ENCODE data around the gene KRT38. TPM values are rescaled to one million over a fixed set of nuclear protein-coding genes. Genes with fewer than 3 reads are reported as not detected.

The KRT38 gene
- total and polyA plus RNA-seq, 4 donors, result not detected

DNA sequence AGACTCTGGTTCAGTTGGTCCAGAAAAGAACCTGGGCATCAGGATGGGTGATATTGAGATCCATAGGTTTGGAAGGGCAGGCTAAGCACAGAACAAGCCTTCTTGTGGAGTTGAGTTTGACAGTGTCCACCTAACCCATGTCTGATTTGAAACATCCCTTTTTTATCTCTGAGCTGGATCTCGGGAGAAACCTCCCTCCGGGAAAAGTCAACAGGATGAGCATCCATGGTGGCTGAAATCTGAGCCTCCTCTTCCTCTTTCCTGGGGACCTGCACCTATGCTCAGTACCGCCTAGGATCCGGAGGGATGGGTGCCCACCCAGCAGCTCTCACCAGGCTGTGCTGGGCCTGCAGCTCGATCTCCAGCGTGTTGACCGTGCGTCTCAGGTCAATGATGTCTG, 23.0 kb upstream of the KRT38 start:
- no peak for DNase-seq (ENCODE audit: low spot score)
- Histone ChIP-seq H3K9me3 (ENCODE audit: control insufficient read depth in 4 of 4, low read length in 3 of 4) (no peaks in the 10 kb centered on the region), H3K4me3 (ENCODE audit: low read depth in 1 of 3, low read length in 3 of 3) (no peak overlapping the region), H3K9ac (ENCODE audit: low read depth in 1 of 2, low read length in 2 of 2) (no peak overlapping the region), H3K27me3 (ENCODE audit: control insufficient read depth in 4 of 4, insufficient read depth in 4 of 4, low read length in 3 of 4) (no peaks in the 10 kb centered on the region), H3K27ac (ENCODE audit: low read depth in 1 of 2, low read length in 2 of 2) (no peak overlapping the region), H3K36me3 (ENCODE audit: control insufficient read depth in 4 of 4, insufficient read depth in 3 of 4, low read depth in 1 of 4, low read length in 3 of 4) (no peaks in the 10 kb centered on the region), H3K4me1 (ENCODE audit: control insufficient read depth in 4 of 4, insufficient read depth in 4 of 4, low read length in 3 of 4) (no peaks in the 10 kb centered on the region)
- 85% methylated on average over 8 of the region's 8 CpGs for WGBS
- no peak for TF ChIP-seq TAF1 (conservative IDR thresholded peaks at IDR 0.05)
- TF ChIP-seq, protein P1, sequence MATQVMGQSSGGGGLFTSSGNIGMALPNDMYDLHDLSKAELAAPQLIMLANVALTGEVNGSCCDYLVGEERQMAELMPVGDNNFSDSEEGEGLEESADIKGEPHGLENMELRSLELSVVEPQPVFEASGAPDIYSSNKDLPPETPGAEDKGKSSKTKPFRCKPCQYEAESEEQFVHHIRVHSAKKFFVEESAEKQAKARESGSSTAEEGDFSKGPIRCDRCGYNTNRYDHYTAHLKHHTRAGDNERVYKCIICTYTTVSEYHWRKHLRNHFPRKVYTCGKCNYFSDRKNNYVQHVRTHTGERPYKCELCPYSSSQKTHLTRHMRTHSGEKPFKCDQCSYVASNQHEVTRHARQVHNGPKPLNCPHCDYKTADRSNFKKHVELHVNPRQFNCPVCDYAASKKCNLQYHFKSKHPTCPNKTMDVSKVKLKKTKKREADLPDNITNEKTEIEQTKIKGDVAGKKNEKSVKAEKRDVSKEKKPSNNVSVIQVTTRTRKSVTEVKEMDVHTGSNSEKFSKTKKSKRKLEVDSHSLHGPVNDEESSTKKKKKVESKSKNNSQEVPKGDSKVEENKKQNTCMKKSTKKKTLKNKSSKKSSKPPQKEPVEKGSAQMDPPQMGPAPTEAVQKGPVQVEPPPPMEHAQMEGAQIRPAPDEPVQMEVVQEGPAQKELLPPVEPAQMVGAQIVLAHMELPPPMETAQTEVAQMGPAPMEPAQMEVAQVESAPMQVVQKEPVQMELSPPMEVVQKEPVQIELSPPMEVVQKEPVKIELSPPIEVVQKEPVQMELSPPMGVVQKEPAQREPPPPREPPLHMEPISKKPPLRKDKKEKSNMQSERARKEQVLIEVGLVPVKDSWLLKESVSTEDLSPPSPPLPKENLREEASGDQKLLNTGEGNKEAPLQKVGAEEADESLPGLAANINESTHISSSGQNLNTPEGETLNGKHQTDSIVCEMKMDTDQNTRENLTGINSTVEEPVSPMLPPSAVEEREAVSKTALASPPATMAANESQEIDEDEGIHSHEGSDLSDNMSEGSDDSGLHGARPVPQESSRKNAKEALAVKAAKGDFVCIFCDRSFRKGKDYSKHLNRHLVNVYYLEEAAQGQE (IDR thresholded peaks at IDR 0.05), result no peak

DNA sequence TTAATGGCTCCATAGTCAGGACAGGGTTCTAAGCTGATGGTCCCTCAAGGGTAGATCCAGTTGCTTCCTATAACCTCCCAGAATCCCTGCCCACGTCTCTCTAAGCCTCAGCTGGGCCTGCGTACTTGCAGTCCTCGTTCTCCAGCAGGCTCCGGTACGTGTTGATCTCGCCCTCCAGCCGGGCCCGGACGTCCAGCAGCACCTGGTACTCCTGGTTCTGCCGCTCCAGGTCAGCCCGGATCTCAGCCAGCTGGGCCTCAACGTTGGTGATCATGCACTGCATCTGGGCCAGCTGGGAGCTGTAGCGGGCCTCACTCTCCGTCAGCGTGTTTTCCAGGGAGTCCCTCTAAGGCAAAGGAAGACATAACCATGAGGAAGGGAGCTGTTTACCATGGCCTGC, 21.9 kb upstream of the KRT38 start:
- H3K9me3 ChIP-seq (ENCODE audit: control insufficient read depth in 4 of 4, low read length in 3 of 4), result no peaks in the 10 kb centered on the region
- H3K4me1 ChIP-seq (ENCODE audit: control insufficient read depth in 4 of 4, insufficient read depth in 4 of 4, low read length in 3 of 4), result no peaks in the 10 kb centered on the region
- no peak overlapping the region for H3K27ac ChIP-seq (ENCODE audit: low read depth in 1 of 2, low read length in 2 of 2)
- no peak overlapping the region for H3K4me3 ChIP-seq (ENCODE audit: low read depth in 1 of 3, low read length in 3 of 3)
- TF ChIP-seq NR2F2 (IDR thresholded peaks at IDR 0.05), result no peak
- TF ChIP-seq HNF4A (conservative IDR thresholded peaks at IDR 0.05), result no peak
- no peak for TF ChIP-seq RAD21 (IDR thresholded peaks at IDR 0.05)
- TF ChIP-seq RXRA (IDR thresholded peaks at IDR 0.05), result no peak
- no peak for TF ChIP-seq HNF4G (IDR thresholded peaks at IDR 0.05)
- no peak for TF ChIP-seq FOXA2 (IDR thresholded peaks at IDR 0.05)
- TF ChIP-seq YY1 (IDR thresholded peaks at IDR 0.05), result no peak
- TF ChIP-seq, protein P2, sequence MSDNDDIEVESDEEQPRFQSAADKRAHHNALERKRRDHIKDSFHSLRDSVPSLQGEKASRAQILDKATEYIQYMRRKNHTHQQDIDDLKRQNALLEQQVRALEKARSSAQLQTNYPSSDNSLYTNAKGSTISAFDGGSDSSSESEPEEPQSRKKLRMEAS (IDR thresholded peaks at IDR 0.05), result no peak
- TF ChIP-seq, protein P3, sequence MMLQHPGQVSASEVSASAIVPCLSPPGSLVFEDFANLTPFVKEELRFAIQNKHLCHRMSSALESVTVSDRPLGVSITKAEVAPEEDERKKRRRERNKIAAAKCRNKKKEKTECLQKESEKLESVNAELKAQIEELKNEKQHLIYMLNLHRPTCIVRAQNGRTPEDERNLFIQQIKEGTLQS (IDR thresholded peaks at IDR 0.05), result no peak
- TF ChIP-seq TAF1 (conservative IDR thresholded peaks at IDR 0.05), result no peak
- TF ChIP-seq SP1 (IDR thresholded peaks at IDR 0.05), result no peak
- TF ChIP-seq GABPA (IDR thresholded peaks at IDR 0.05 in 1 of 2, conservative IDR thresholded peaks at IDR 0.05 in 1 of 2), result no peak
- TF ChIP-seq, protein P4, sequence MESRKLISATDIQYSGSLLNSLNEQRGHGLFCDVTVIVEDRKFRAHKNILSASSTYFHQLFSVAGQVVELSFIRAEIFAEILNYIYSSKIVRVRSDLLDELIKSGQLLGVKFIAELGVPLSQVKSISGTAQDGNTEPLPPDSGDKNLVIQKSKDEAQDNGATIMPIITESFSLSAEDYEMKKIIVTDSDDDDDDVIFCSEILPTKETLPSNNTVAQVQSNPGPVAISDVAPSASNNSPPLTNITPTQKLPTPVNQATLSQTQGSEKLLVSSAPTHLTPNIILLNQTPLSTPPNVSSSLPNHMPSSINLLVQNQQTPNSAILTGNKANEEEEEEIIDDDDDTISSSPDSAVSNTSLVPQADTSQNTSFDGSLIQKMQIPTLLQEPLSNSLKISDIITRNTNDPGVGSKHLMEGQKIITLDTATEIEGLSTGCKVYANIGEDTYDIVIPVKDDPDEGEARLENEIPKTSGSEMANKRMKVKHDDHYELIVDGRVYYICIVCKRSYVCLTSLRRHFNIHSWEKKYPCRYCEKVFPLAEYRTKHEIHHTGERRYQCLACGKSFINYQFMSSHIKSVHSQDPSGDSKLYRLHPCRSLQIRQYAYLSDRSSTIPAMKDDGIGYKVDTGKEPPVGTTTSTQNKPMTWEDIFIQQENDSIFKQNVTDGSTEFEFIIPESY (IDR thresholded peaks at IDR 0.05), result no peak
- TF ChIP-seq JUND (IDR thresholded peaks at IDR 0.05), result no peak
- TF ChIP-seq FOXA1 (IDR thresholded peaks at IDR 0.05), result no peak
- TF ChIP-seq, protein P1 (IDR thresholded peaks at IDR 0.05), result no peak
- TF ChIP-seq EGR1 (IDR thresholded peaks at IDR 0.05; ENCODE audit: low read depth in 2 of 2), result no peak
- TF ChIP-seq, protein P5, sequence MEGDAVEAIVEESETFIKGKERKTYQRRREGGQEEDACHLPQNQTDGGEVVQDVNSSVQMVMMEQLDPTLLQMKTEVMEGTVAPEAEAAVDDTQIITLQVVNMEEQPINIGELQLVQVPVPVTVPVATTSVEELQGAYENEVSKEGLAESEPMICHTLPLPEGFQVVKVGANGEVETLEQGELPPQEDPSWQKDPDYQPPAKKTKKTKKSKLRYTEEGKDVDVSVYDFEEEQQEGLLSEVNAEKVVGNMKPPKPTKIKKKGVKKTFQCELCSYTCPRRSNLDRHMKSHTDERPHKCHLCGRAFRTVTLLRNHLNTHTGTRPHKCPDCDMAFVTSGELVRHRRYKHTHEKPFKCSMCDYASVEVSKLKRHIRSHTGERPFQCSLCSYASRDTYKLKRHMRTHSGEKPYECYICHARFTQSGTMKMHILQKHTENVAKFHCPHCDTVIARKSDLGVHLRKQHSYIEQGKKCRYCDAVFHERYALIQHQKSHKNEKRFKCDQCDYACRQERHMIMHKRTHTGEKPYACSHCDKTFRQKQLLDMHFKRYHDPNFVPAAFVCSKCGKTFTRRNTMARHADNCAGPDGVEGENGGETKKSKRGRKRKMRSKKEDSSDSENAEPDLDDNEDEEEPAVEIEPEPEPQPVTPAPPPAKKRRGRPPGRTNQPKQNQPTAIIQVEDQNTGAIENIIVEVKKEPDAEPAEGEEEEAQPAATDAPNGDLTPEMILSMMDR (IDR thresholded peaks at IDR 0.05; ENCODE audit: low read depth, low read length, missing input control), result no peak
- H3K27me3 ChIP-seq (ENCODE audit: control insufficient read depth in 4 of 4, insufficient read depth in 4 of 4, low read length in 3 of 4), result no peaks in the 10 kb centered on the region
- H3K36me3 ChIP-seq (ENCODE audit: control insufficient read depth in 4 of 4, insufficient read depth in 3 of 4, low read depth in 1 of 4, low read length in 3 of 4), result no peaks in the 10 kb centered on the region
- no peak for DNase-seq (ENCODE audit: low spot score)
- no peak overlapping the region for H3K9ac ChIP-seq (ENCODE audit: low read depth in 1 of 2, low read length in 2 of 2)
- 84% methylated on average over 15 of the region's 15 CpGs for WGBS
